LNCaP clone FGC (cell line): ENCODE results near the gene PPP1R9B.

Experiments used
- DNase-seq: peaks from one replicate; pipeline ENCODE4 v3.0.0-alpha.2; 2011; ENCODE audit warnings: low read depth
- H3K4me3 ChIP-seq: 2 replicates; pipeline ENCODE4 v1.5.1; 2011; ENCODE audit warnings: mild to moderate bottlenecking, low read depth, low read length, control low read depth
- TF ChIP-seq, protein P1 (sequence below): IDR thresholded peaks from 2 replicates; pipeline ENCODE4 v1.5.1; 2012; ENCODE audit warnings: mild to moderate bottlenecking; ENCODE audit not compliant: control insufficient read depth, insufficient read depth; ENCODE audit errors: extremely low read depth

PPP1R9B gene

DNA sequence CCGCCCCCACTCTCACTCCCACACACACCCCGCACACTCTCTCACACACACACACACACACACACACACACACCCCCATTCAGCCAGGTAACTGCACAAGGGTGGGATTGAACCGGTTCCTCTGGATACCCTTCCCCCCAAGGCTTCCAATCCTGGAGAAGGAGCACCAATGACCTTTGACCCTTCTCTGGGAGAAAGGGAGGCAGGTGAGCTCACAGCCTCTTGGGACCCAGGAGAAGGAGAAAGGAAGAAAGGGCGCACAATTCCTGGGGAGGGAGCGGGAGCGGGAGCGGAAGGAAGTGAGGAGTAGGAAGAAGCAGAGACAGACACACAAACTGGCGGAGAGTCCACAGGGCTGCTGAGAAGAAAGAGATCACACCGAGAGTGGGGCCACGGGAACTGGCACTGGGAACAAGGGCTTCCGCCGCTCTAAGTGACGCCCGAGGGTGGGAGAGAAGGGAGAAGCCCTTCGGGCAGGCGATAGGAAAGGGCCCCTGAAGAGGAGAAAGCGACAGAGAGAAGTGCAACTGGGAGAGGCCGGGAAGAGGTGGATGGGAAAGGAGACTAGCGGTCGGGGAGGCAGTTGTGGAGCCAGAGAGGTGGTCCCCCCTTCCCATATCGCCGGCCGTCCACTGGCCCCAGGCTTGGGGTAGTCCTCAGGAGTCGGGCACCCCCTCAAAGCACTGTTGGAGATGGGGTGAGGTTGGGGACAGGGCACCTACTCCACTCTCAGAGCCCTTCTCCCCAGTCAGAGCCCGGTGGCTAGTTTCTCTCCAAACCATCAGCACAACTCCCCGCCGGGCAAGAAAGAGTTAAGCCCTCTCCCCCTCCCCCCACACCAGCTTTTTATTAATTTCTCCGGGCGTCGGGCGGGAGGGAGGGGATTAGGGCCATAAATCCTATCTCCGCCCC, 21.8 kb downstream of the PPP1R9B start:
- DNase-seq: no peak
- TF ChIP-seq, protein P1, sequence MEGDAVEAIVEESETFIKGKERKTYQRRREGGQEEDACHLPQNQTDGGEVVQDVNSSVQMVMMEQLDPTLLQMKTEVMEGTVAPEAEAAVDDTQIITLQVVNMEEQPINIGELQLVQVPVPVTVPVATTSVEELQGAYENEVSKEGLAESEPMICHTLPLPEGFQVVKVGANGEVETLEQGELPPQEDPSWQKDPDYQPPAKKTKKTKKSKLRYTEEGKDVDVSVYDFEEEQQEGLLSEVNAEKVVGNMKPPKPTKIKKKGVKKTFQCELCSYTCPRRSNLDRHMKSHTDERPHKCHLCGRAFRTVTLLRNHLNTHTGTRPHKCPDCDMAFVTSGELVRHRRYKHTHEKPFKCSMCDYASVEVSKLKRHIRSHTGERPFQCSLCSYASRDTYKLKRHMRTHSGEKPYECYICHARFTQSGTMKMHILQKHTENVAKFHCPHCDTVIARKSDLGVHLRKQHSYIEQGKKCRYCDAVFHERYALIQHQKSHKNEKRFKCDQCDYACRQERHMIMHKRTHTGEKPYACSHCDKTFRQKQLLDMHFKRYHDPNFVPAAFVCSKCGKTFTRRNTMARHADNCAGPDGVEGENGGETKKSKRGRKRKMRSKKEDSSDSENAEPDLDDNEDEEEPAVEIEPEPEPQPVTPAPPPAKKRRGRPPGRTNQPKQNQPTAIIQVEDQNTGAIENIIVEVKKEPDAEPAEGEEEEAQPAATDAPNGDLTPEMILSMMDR: no peak
- H3K4me3 ChIP-seq: no peak overlapping the region

DNA sequence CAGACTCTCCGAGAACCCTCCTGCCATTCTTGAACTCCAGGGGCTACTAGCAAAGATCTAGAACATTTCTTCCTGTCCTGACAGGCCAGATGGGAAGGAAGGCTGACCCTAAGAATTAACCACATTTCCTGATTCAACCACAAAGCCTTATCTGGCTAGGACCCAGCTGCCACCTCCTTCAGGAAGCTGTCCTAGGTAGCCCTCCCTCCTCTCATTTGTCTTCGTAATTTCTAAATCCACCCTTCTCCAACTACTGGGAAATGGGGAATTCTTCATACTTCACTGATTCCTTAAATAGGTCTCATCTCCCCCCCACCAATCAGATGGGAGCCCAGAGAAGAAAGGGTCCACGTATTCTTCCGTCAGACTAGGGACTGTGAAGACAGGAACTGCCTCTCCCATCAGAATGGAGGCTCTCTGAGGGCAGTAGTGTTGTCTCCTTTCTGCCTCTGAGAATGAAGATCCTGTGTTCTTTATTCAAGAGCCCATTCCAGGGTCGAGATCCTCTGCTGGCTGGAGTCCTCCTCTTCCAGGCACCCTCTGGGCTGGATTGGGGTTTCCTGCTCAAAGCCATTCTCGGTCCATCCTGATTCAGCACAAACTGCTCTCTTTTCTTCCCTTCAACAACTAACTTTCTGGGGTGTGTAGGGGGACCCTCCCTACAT, 22.6 kb downstream of the PPP1R9B start:
- no peak for DNase-seq
- H3K4me3 ChIP-seq: no peak overlapping the region
- TF ChIP-seq, protein P1: no peak

DNA sequence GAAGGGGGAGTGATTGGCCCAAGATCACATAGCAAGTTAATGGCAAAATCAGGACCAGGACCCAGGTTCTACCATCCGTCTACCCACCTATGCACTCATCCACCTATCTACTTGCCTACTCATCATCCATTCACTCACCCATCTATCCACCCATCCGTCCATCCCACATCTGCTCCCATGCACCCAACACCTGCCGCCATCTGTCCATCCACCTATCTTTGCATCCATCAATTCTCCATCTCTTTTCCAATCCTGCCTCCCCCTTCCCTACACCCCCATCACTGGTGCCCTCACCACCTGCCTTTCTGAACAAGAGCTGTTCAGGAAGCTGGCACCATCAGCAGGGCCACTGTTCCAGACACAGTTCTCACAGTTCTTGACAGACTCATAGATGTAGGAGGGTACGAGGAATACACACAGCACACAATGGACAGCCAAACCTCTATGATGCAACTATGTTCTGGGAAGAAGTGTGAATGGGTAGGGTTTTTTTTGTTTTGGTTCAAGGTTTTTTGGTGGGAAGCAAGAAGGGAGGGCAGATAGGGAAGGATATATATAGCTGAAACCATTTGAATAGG, 25.0 kb downstream of the PPP1R9B start:
- no peak for DNase-seq
- TF ChIP-seq, protein P1: no peak
- H3K4me3 ChIP-seq: no peak overlapping the region

DNA sequence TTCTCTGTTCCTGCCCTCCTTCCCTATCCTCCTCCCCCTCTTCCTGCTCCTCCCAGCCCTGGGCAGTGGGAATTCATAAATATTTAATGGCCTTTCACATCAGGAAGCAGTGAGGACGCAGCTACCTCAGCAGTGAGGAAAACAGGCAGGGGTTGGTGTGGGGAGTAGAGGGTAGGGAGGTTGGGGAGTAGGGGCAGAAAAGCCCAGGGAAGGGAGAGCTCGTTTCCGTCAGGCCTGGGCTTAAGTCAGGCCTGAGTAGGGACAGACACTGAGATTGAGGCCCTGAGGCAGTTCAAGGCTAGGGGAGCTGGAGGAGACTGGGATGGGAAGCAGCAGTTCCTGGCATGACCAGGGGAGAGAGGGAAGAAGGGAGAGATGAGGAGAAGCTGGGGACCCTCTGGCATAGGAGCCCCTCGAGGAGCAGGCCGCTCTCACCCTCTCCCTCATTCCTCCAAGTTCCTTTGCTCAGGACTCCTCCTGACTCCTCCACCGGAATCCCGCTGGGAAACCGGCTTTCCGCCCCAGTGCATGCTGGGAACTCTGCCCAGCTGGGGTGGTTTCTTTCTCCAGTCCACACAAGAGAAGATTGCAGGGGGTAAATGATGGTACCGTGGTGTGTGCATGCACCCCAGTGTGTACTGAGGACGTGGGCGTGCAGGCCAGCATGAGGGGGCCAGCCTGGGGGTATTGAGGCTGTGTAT, 26.7 kb downstream of the PPP1R9B start:
- no peak overlapping the region for H3K4me3 ChIP-seq
- TF ChIP-seq, protein P1: no peak
- no peak for DNase-seq

DNA sequence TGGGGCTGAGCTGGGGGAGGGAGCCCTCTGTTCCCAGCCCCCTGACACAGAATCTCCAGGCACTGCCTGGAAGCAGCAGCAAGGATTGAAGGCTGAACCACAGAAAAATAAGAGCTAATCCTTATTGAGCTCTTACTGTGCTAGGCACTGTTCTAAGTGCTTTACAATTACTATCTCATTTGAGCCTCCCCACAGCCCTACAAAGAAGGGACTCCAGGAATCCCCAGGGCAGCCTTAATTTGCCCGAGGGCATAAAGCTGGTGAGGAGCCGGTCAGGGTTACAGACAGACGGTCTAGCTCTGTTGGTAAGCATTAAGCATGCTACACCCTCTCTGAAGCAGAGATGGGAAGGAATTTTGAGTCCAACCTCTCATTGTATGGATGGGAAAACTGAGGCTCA, 27.5 kb downstream of the PPP1R9B start:
- no peak for DNase-seq
- TF ChIP-seq, protein P1: no peak

DNA sequence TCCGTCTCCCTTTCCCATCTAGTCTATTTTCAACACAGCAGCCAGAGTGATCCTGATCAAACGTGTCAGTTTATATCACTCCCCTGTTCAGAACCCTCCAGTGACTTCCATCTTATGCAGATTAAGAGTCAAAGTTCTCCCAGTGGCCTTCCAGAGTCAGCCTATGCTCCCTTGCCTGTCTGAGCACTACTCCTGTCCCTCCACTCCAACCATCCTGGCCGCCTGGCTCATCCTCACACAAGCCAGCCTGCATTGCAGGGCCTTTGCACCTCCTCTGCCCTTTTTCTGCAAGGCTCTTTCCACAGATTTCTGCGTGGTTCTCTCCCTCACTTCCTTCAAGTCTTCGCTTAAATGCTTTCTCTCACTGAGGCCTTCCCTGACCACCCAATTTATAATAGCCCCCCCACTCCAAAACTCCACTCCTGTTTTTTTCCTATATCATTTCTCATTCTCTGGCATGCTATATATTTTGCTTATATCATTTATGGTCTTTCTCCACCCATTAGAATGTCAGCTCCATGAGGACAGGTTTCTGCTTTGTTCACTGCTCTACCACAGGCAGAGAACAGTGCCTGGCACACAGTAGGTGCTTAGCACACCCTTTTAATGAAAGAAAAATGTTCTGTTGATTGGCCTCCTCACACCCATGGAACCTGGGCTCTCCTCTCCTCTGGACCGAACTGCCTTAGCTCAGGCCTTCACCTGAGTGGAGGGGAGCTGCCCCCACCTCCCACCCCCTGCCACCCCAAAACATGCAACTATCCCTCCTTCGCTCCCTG, 29.8 kb downstream of the PPP1R9B start:
- TF ChIP-seq, protein P1: no peak
- DNase-seq: no peak
- H3K4me3 ChIP-seq: no peak overlapping the region

More for the DNA sequence above, 27.5 kb downstream of the PPP1R9B start:
- no peak overlapping the region for H3K4me3 ChIP-seq
